Activated naive CD4-positive, alpha-beta T cell treated with anti-CD3 and anti-CD28 coated beads, Interleukin-2, amount 10 ng/mL, durations not matched to agents 7 days and 5 days (primary cell): ENCODE results near the gene ARL4D.

Experiments used
- CTCF ChIA-PET: fragments of 350-600 bp; sonication (Branson Sonifier 250); formaldehyde crosslinking; loops from one replicate; lab custom pipeline; 2021; ENCODE audit warnings: antibody characterized with exemption; lab: Charles Lee
- DNase-seq: peaks from one replicate; pipeline ENCODE4 v3.0.0-alpha.2; 2020
- H3K27ac Mint-ChIP-seq: one replicate; pipeline ENCODE4 v1.8.0; 2021; ENCODE audit warnings: mild to moderate bottlenecking, moderate library complexity, mixed read lengths
- H3K27me3 Mint-ChIP-seq: one replicate; pipeline ENCODE4 v1.8.0; 2021; ENCODE audit warnings: mild to moderate bottlenecking, mixed read lengths
- H3K36me3 Mint-ChIP-seq: one replicate; pipeline ENCODE4 v1.8.0; 2021; ENCODE audit warnings: mixed read lengths
- H3K4me1 Mint-ChIP-seq: one replicate; pipeline ENCODE4 v1.8.0; 2021; ENCODE audit warnings: mixed read lengths
- H3K4me3 Mint-ChIP-seq: one replicate; pipeline ENCODE4 v1.8.0; 2021; ENCODE audit warnings: mild to moderate bottlenecking, moderate library complexity, mixed read lengths
- H3K9me3 Mint-ChIP-seq: one replicate; pipeline ENCODE4 v1.8.0; 2021; ENCODE audit warnings: mixed read lengths

The ARL4D gene

DNA sequence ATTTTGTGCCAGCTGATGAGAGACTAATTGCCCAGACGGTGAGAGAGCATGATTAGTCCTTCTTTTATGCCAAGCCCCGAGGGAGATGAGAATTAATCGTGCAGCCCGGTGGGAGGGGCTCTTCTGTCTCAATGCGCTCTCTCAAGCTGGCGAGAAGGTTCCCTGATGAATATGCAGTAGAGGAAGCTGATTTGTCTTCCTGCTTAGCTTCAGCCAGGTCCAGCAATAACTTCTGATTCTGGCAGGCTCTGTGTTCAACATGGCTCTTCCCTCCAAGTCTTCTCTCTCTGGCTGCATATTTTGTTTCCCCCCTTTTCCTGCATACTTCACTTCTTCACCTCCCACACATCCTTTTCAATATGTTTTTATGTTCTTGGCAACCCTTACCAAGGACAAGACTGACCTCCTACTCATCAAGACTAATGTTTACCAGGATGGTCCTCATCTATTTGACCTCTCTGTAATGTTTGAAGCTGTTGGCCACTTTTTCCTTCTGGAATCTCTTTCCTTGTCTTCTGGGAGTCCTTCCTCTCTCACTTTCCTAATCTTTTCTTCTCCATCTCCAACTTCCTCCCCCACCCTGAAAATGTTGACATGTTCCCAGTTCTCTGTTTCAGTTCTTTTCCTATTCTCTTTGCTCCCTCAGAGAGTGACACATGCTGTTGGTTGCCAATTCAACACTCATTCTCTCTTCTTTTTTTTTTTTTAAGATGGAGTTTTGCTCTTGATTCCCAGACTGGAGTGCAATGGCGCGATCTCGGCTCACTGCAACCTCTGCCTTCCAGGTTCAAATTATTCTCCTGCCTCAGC lies 33.1 kb downstream of the ARL4D start:
- H3K9me3 Mint-ChIP-seq: no peaks in the 10 kb centered on the region
- no peaks in the 10 kb centered on the region for H3K4me1 Mint-ChIP-seq
- CTCF ChIA-PET: no interaction called here
- no peak overlapping the region for H3K27ac Mint-ChIP-seq
- no peaks in the 10 kb centered on the region for H3K36me3 Mint-ChIP-seq
- DNase-seq: no peak
- no peak overlapping the region for H3K4me3 Mint-ChIP-seq
- H3K27me3 Mint-ChIP-seq: peaks cover 46% of the 10 kb centered on the region

DNA sequence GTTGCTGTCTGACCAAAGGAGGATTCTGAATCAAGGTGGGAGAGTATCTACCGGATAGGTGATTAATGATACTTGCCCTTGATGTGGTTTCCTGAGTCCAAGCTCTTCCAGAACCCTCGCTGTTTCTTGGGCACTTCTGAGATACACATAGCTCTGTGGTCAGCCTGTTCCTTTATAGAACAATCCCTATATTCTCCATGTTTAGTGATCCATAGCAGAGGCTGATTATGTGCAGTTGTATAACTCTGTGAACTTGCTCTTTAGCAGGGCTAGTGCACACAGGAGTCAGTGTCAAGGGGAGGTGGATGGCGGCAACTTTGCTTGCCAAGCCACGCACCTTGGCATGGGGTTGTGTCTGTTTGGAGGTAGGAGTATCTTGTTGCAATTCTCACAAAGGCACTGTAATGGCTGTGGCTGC lies 36.1 kb downstream of the ARL4D start:
- H3K4me3 Mint-ChIP-seq: no peak overlapping the region
- peaks cover 30% of the 10 kb centered on the region for H3K27me3 Mint-ChIP-seq

DNA sequence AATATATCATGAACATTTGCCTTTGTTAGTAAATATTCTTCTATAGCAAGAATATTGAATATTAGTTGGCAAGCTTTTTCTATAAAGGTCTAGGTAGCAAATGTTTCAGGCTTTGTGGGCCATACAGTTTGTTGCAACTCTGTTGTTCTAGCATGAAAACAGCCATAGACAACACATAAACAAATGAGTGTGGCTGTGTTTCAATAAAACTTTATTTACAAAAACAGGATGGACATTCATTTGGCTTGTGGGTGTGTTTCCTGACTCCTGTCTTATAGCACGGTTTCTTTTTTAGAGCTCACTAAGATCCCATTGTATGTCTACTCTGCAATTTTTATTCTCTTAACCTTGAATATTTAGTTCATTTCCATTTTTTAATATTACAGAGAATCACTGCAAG lies 39.0 kb downstream of the ARL4D start:
- H3K36me3 Mint-ChIP-seq: no peaks in the 10 kb centered on the region
- H3K4me1 Mint-ChIP-seq: no peaks in the 10 kb centered on the region
- H3K27ac Mint-ChIP-seq: no peak overlapping the region
- no peak overlapping the region for H3K4me3 Mint-ChIP-seq
- no peaks in the 10 kb centered on the region for H3K9me3 Mint-ChIP-seq
- H3K27me3 Mint-ChIP-seq: peaks cover 17% of the 10 kb centered on the region
- CTCF ChIA-PET: no interaction called here
- no peak for DNase-seq

More for the DNA sequence above, 36.1 kb downstream of the ARL4D start:
- no peak for DNase-seq
- Mint-ChIP-seq H3K9me3 (no peaks in the 10 kb centered on the region), H3K27ac (no peak overlapping the region), H3K4me1 (no peaks in the 10 kb centered on the region), H3K36me3 (no peaks in the 10 kb centered on the region)
- CTCF ChIA-PET: interaction anchor here (1.3 kb wide), 1 partner anchor 31 kb away, joined by 3 read pairs; no protein-coding TSS in a partner anchor

DNA sequence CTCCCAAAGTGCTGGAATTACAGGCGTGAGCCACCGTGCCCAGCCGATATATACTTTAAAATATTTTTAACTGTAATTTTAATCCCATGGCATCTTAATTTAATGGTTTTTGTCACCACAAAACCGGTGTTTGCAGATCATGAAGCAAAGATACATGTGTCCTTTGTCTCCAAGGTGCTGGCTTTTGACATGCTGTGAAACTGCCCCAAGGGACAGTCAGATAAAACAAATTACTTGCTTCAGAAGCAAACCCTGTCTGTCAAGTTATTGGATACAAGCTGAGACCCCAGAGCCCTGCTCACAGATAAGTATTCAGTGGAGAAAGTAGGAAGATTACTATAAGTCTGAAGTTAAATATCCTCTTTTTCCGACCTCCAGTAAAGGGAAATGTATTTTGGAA lies 39.8 kb downstream of the ARL4D start:
- Mint-ChIP-seq H3K27ac (no peak overlapping the region), H3K4me3 (no peak overlapping the region), H3K36me3 (no peaks in the 10 kb centered on the region), H3K4me1 (no peaks in the 10 kb centered on the region), H3K27me3 (peaks cover 12% of the 10 kb centered on the region), H3K9me3 (no peaks in the 10 kb centered on the region)
- DNase-seq: no peak
- CTCF ChIA-PET: interaction anchor here (0.6 kb wide), 1 partner anchor 64 kb away, joined by 3 read pairs; no protein-coding TSS in a partner anchor

DNA sequence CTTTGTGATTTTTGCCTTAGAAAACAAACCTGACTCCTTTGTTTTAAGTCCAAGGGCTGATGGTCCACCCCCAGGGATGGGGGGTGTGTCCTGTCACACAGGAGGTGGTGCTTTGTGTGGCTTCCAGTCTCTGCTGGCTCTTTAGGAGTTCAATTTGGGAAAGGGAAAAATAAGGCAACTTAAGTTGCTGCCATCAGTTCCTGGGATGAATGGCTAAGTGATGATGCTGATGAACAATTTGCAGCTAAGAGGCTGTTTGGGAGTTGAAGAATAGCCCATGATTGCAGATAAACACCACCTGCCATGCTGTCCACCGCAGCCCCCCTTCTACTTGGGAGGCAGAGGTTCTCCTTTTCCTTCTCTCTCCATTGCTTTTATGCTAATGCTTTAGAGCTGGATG lies 40.2 kb downstream of the ARL4D start:
- Mint-ChIP-seq H3K4me3 (no peak overlapping the region), H3K4me1 (no peaks in the 10 kb centered on the region), H3K36me3 (no peaks in the 10 kb centered on the region), H3K9me3 (no peaks in the 10 kb centered on the region), H3K27me3 (peaks cover 12% of the 10 kb centered on the region), H3K27ac (no peak overlapping the region)
- CTCF ChIA-PET: no interaction called here
- DNase-seq: no peak

DNA sequence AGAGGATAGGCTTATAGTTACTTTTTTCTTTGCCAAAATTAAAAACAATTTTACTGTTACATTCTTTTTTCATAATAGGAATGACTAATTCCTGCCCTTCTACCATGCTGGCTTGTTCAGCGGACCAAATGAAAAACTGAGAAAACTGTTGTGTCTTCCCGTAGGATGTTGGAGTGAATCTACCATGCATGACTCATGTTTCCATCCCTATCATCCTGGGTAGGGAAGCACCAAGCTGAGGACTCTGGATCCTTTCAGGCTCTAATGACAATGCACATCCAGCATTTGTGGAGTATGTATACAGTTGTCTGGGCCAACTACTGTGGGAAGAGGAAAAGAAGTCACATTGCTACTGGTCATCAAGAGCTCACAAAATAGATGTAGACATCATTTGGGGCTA lies 43.9 kb downstream of the ARL4D start:
- no peak for DNase-seq
- H3K4me1 Mint-ChIP-seq: no peaks in the 10 kb centered on the region
- no peaks in the 10 kb centered on the region for H3K9me3 Mint-ChIP-seq
- no peak overlapping the region for H3K4me3 Mint-ChIP-seq
- CTCF ChIA-PET: interaction anchor here (0.9 to 1.5 kb wide), 3 partner anchors 17 to 49 kb away, joined by 3 to 5 read pairs (median 3); partner anchors contain the start of gene DHX8
- peaks cover 20% of the 10 kb centered on the region for H3K27me3 Mint-ChIP-seq
- no peak overlapping the region for H3K27ac Mint-ChIP-seq
- H3K36me3 Mint-ChIP-seq: no peaks in the 10 kb centered on the region

DNA sequence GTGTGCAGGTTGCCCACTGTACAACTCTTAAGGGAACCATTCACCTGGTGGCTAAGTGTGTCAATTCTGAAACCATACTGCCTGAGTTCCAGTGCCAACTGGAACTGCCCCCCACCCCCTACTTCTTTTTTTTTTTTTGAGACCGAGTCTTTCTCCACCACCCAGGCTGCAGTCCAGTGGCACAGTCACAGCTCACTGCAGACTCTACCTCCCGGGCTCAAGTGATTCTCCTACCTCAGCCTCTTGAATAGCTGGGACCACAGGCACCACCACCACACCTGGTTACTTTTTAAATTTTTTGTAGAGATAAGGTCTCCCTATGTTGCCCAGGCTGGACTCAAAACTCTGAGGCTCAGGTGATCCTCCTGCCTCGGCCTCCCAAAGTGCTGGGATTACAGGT lies 44.6 kb downstream of the ARL4D start:
- Mint-ChIP-seq H3K27me3 (peaks cover 20% of the 10 kb centered on the region), H3K4me3 (no peak overlapping the region), H3K9me3 (no peaks in the 10 kb centered on the region), H3K36me3 (no peaks in the 10 kb centered on the region), H3K4me1 (no peaks in the 10 kb centered on the region), H3K27ac (no peak overlapping the region)
- CTCF ChIA-PET: interaction anchor here (0.9 to 1.5 kb wide), 3 partner anchors 17 to 49 kb away, joined by 3 to 5 read pairs (median 3); partner anchors contain the start of gene DHX8
- DNase-seq: no peak

DNA sequence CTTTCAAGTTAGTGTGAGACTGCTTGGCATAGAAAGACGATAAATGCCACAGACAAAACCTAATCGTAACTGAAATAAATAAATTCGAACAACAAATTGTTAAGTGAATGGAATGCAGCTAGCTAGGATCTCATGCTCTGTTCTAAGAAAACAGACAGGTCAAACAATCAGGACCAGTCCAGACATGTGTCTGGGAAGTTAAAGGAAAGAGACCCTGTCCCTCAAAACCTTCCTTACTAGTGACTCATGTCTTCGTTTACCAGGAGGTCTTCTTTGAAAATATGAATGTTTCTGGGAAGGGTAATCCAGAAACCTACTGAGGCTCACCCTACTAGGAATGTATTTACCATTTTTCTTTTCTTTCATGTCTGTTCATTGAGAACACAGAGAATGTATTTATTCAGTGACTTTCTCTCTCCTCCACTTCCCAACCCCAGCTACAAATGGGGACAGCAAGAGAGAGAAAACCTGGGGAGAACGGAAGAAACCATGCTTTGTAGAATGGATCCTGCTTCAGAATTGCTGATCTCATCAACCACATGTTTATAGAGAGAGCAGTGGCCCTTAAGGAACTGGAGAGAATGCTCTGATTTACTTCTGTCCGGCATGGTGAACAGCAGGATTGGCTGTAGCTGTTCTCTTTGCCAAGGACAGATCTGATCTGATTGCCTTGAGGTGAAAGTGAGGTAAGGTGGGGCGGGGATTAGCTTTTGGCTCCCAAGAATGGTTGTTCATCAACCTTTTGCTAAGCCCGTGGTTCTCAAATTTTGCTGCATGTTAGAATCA lies 45.6 kb downstream of the ARL4D start:
- CTCF ChIA-PET: interaction anchor here (1.5 kb wide), 1 partner anchor 16 kb away, joined by 3 read pairs; no protein-coding TSS in a partner anchor
- Mint-ChIP-seq H3K4me1 (no peaks in the 10 kb centered on the region), H3K27ac (no peak overlapping the region), H3K4me3 (no peak overlapping the region), H3K36me3 (no peaks in the 10 kb centered on the region), H3K9me3 (no peaks in the 10 kb centered on the region), H3K27me3 (peaks cover 24% of the 10 kb centered on the region)
- no peak for DNase-seq

DNA sequence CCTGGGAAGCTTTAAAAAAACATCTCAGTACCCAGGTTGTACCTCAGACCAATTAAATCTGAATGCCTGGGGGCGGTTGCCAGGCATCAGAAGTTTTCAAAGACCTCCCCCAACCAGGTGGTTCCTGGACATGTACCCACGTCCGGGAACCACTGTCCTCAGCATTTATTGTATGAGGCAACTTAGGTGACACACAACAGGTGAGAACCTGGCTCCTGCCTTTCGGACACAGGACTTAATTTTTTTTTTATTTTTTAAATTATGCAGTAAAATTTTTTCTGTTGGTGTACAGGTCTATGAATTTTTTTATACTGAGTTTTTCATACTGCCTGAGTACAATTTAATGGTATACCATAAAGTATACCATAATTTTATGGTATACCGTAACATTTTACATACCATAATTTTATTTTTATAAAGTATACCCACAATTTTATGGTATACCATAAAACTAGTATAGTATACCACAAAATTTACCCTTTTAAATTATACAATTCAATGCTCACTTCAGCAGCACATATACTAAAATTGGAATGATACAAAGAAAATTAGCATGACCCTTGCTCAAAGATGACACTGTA lies 46.3 kb downstream of the ARL4D start:
- Mint-ChIP-seq H3K9me3 (no peaks in the 10 kb centered on the region), H3K27ac (no peak overlapping the region), H3K4me3 (no peak overlapping the region), H3K27me3 (peaks cover 25% of the 10 kb centered on the region), H3K36me3 (no peaks in the 10 kb centered on the region), H3K4me1 (no peaks in the 10 kb centered on the region)
- no peak for DNase-seq
- CTCF ChIA-PET: no interaction called here

DNA sequence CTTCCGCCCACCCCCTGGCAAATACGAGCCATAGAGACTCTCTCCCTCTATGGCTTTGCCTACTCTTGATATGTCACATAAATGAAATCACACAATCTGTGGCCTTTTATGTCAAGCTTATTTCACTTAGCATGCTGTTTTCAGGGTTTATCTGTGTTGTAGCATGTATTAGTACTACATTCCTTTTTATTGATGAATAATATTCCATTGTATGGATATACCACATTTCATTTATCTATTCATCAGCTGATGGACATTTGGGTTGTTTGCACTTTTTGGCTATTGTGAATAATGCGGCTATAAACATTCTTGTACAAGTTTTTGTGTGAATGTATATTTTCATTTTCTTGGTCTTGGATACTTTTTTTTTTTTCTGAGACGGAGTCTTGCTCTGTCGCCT lies 48.0 kb downstream of the ARL4D start:
- peaks cover 20% of the 10 kb centered on the region for H3K27me3 Mint-ChIP-seq
- H3K4me1 Mint-ChIP-seq: no peaks in the 10 kb centered on the region
- H3K27ac Mint-ChIP-seq: no peak overlapping the region
- no peaks in the 10 kb centered on the region for H3K9me3 Mint-ChIP-seq
- DNase-seq: no peak
- CTCF ChIA-PET: interaction anchor here (1.9 kb wide), 1 partner anchor 53 kb away, joined by 4 read pairs; no protein-coding TSS in a partner anchor
- H3K4me3 Mint-ChIP-seq: no peak overlapping the region
- no peaks in the 10 kb centered on the region for H3K36me3 Mint-ChIP-seq

DNA sequence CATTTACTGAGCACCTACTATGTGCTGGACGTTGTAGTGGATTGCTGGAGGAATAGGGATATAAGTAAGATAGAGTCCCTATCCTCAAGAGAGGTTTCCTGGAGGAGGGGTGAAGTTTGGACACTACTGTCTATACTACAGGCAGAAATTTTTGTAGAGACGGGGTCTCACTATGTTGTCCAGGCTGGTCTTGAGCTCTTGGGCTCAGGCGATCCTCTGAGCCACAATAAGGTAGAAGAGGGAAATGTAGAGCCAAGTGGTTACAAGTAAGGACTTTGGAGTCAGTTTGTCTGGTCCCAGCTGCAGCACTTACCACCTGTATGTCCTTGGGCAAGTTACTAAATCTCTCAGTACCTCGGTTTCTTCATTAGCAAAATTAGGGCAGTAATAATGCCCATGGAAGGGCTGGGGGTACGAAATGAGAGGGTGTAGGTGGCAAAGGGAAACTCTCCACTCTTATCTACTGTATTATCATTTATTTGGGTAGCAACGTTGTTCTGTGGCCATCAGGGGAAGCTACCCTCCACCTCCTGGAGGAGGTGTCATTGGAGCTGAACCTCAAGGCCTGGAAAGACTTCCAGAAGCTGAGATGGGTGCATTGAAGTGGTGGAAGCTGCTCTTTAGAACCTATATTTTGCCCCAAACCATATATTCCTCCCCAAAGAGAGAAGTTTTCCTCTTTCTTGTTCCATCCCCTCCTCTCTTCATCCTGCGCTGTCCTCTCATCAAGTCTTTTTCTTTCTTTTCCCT lies 50.1 kb downstream of the ARL4D start:
- no peaks in the 10 kb centered on the region for H3K9me3 Mint-ChIP-seq
- peaks cover 22% of the 10 kb centered on the region for H3K27me3 Mint-ChIP-seq
- CTCF ChIA-PET: no interaction called here
- no peak overlapping the region for H3K27ac Mint-ChIP-seq
- DNase-seq: no peak
- H3K4me3 Mint-ChIP-seq: no peak overlapping the region
- no peaks in the 10 kb centered on the region for H3K36me3 Mint-ChIP-seq
- no peaks in the 10 kb centered on the region for H3K4me1 Mint-ChIP-seq

DNA sequence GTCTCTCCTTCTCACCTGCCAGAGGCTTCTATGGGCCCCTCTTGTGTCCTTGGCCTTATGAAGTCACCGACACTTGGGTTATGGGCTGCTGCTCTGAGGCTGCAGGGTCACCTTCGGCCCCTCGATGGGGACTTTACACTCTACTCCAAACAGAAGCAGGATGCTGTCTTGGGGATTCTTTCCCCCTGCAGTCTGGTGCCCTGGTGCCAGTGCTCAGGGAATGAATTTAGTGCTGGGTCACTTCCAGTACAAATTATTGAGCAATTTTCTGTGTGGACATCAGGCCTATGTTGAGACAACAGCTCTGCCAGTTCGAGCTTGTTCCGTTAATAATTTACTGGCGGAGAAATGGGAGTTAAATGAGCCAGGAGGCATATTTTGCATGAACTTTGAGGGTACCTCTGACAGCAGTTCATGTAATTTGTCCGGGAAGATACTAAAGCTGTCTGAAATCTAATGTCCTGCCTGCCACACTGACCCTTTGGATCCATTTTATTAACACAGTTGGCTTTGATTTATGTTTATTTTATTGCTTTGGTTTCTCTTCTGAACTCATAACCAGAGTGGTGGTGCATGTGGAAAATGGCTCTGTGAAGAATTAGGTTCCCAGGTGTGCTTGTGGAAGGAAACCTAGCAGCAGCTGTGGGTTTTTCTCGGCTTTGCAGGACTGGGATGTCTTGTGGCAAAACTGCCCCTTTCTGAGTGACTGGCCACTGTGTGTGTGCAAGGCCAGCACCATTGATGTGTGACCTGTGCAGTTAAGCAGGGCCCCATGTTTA lies 50.9 kb downstream of the ARL4D start:
- Mint-ChIP-seq H3K4me3 (no peak overlapping the region), H3K4me1 (no peaks in the 10 kb centered on the region), H3K9me3 (no peaks in the 10 kb centered on the region), H3K27ac (no peak overlapping the region), H3K36me3 (no peaks in the 10 kb centered on the region), H3K27me3 (peaks cover 18% of the 10 kb centered on the region)
- no peak for DNase-seq
- CTCF ChIA-PET: no interaction called here
